Natural killer cell treated with Interleukin-12 subunit alpha and Interleukin-12 subunit beta and Interleukin-15 and Interleukin-18, amount 100 ng/mL, for 72 hours (primary cell): ENCODE results near the gene TBC1D10B. TPM values are rescaled to one million over a fixed set of nuclear protein-coding genes. Genes with fewer than 3 reads are reported as not detected.

Experiments used
- ATAC-seq, 2 donors: fragments of 150-1000 bp; cut with Tn5 transposase in 1 of 2; sonication (Bioruptor Pico), chemical (Tn5 transposase) in 1 of 2; 2 replicates each; pipeline ENCODE4 v1.10.0; 2021
- DNase-seq: peaks from one replicate; pipeline ENCODE4 v3.0.0; 2022; ENCODE audit warnings: low spot score
- H3K27ac Mint-ChIP-seq, 2 donors: 1 replicate in 1 of 2; 2 replicates in 1 of 2; pipeline ENCODE4 v1.8.0; 2022; ENCODE audit warnings: mixed read lengths in 2 of 2, mild to moderate bottlenecking in 1 of 2, moderate library complexity in 1 of 2
- H3K27me3 Mint-ChIP-seq, 2 donors: 1 replicate in 1 of 2; 2 replicates in 1 of 2; pipeline ENCODE4 v1.8.0; 2022; ENCODE audit warnings: mixed read lengths in 2 of 2
- H3K36me3 Mint-ChIP-seq: one replicate; pipeline ENCODE4 v1.8.0; 2022; ENCODE audit warnings: mixed read lengths
- H3K4me1 Mint-ChIP-seq, 2 donors: 1 replicate in 1 of 2; 2 replicates in 1 of 2; pipeline ENCODE4 v1.8.0; 2022; ENCODE audit warnings: low read depth in 2 of 2, mixed read lengths in 2 of 2, mild to moderate bottlenecking in 1 of 2
- H3K4me3 Mint-ChIP-seq: one replicate; pipeline ENCODE4 v1.8.0; 2022; ENCODE audit warnings: mixed read lengths
- H3K9me3 Mint-ChIP-seq: 2 replicates; pipeline ENCODE4 v1.8.0; 2022; ENCODE audit warnings: mixed read lengths
- total RNA-seq, 2 donors: library from RNA; stranded (reverse); gene quantifications; one replicate each; pipeline ENCODE4 v1.2.3, GENCODE V29; 2022

Gene TBC1D10B
- total RNA-seq, 2 donors from 2014 or later: 64.0 to 99.1 TPM

GRCh38 chr16:30358990-30359870 is 11.1 kb downstream of the TBC1D10B start:
- peaks cover 35 to 40% of the 10 kb centered on the region in 2 donors for H3K4me1 Mint-ChIP-seq
- no peak overlapping the region for H3K4me3 Mint-ChIP-seq
- no peak overlapping the region for H3K27ac Mint-ChIP-seq
- DNase-seq: no peak
- no peaks in the 10 kb centered on the region for H3K9me3 Mint-ChIP-seq
- H3K36me3 Mint-ChIP-seq: peaks cover 14% of the 10 kb centered on the region
- no peak for ATAC-seq
- H3K27me3 Mint-ChIP-seq: no peaks in the 10 kb centered on the region

DNA sequence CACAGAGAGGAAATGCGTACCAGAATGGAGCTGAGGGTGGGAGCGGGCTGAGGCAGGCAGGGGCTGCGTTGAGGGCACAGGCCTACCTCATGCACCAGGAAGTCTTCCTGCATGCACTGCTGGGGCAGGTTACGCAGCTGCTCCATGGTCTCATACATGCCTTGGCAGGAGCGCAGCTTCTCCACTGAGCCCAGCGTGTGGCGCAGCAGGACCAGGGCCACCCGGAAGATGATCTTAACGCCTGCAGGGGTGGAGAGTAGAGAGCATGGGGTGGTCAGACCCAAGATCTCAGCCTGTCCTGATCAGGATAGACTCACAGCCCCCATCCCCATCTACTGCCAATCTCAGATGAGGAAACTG is 11.7 kb downstream of the TBC1D10B start:
- peaks cover 41 to 46% of the 10 kb centered on the region in 2 donors for H3K4me1 Mint-ChIP-seq
- DNase-seq (no peak), ATAC-seq (no peak)
- no peak overlapping the region for H3K4me3 Mint-ChIP-seq
- peaks cover 14% of the 10 kb centered on the region for H3K36me3 Mint-ChIP-seq
- H3K9me3 Mint-ChIP-seq: no peaks in the 10 kb centered on the region
- H3K27me3 Mint-ChIP-seq: no peaks in the 10 kb centered on the region
- no peak overlapping the region for H3K27ac Mint-ChIP-seq

DNA sequence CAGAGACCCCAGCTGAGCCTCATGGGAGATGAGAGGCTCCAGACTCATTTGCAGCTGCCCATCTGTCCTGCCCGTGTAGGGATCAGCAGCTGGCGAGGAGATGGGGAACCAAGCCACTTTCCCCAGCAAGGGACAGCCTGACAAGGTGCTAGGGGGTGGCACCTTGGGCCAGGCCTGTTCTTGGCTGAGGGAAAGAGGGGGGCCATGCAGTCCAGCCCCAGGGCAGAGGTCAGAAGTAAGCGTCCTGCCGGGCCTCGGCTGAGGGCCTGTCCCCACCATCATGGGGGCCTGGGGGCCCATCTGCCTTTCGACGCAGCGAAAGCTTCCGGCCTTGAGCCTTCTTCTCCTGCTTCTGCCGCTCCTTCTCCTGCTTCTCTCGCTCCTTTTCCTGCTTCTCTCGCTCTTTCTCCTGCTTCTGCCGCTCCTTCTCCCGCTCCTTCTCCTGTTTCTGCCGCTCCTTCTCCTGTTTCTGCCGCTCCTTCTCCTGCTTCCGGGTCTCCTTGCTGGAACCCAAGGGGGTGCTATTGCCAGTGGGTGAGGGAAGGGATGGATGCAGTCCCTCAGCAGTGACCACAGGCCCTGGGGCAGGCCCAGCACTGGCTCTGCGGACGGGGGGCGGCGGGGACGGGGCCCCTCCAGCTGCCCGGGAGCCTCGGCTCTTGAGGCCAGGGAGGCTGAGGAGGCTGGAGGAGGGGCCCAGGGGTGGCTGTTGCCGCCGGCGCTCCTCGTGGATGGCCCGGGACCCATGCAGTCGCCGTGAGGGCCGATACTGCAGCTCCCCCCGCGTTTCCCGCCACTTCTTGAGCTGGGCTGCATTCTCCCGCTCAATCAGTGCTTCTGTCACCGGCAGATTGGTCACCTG is 12.3 kb downstream of the TBC1D10B start:
- H3K36me3 Mint-ChIP-seq: peaks cover 9% of the 10 kb centered on the region

GRCh38 chr16:30357085-30357714 is 13.1 kb downstream of the TBC1D10B start:
- Mint-ChIP-seq H3K27ac (peak overlapping the region; percentile 11 to 99), H3K4me1 (peaks cover 37 to 44% of the 10 kb centered on the region in 2 donors), H3K9me3 (no peaks in the 10 kb centered on the region), H3K4me3 (no peak overlapping the region), H3K27me3 (no peaks in the 10 kb centered on the region), H3K36me3 (peaks cover 1% of the 10 kb centered on the region)
- ATAC-seq (no peak), DNase-seq (peak; percentile 40)

More for the DNA sequence above, 12.3 kb downstream of the TBC1D10B start:
- DNase-seq (no peak), ATAC-seq (no peak)
- Mint-ChIP-seq H3K4me3 (no peak overlapping the region), H3K4me1 (peaks cover 36 to 45% of the 10 kb centered on the region in 2 donors), H3K9me3 (no peaks in the 10 kb centered on the region), H3K27ac (peak overlapping the region in 1 of 2 donors; percentile 99), H3K27me3 (no peaks in the 10 kb centered on the region)

DNA sequence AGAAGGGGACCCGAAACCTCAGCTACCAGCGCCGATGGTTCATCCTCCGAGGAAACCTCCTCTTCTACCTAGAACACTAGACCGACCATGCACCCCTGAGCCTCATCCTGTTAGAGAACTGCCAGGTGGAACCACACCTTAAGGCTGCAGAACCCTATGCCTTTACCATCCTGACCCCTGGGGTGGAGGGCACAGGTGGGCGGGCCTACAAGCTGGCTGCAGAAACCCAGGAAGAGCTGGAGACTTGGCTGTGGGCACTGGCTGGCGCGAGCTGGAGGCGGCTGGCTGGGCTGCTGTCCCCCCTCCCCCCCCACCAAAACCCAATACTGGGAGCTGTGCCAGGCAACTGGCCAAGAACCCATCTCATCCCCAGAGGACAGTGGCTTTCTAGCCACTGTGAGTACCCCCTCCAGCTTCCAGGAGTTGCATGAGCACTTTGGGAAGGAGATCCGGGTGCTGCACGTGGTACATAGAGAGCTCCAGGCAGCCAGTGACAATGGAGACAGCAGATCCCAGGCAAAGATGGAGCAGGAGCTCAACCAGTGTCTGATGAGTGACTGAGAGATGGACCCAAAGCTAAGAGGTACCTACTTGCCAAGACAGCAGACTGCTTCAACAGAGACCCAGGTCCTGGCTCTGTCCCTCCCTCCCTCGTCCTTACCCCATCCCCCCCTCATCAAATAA is 13.8 kb downstream of the TBC1D10B start:
- ATAC-seq: no peak
- H3K4me1 Mint-ChIP-seq: peaks cover 43 to 47% of the 10 kb centered on the region in 2 donors
- H3K9me3 Mint-ChIP-seq: no peaks in the 10 kb centered on the region
- no peaks in the 10 kb centered on the region for H3K27me3 Mint-ChIP-seq
- H3K36me3 Mint-ChIP-seq: no peaks in the 10 kb centered on the region
- H3K4me3 Mint-ChIP-seq: peak overlapping the region; percentile 95
- H3K27ac Mint-ChIP-seq: peak overlapping the region; percentile 92 to 99
- peak; percentile 56 for DNase-seq

DNA sequence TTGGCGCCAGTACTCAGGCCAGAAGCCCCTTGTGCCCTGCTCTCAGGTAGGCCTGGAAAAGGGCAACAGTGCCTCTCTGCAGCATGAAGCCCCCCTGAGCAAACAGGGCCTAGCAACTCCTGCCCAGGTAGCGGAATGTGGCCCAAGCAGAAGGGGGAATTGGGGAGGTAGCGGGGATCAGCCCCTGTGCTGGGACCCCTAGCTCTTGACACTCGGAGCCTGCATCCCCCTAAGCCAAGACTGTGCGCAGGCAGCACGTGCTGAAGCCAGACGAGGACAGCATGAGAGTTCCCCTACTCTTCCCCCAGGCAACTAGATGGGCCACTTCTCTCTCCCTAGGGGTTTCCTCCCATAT is 14.4 kb downstream of the TBC1D10B start:
- Mint-ChIP-seq H3K27me3 (no peaks in the 10 kb centered on the region), H3K9me3 (no peaks in the 10 kb centered on the region), H3K27ac (peak overlapping the region; percentile 92 to 99), H3K4me1 (peaks cover 49 to 51% of the 10 kb centered on the region in 2 donors), H3K4me3 (peak overlapping the region; percentile 95), H3K36me3 (no peaks in the 10 kb centered on the region)
- no peak for ATAC-seq
- no peak for DNase-seq

- H3K27ac Mint-ChIP-seq: peak within 1 kb of the TSS; percentile 92 to 99
- H3K27me3 Mint-ChIP-seq: no peaks in the 10 kb centered on the region
- H3K36me3 Mint-ChIP-seq: peaks cover 3% of the 10 kb centered on the region
- ATAC-seq: peak; percentile 85 to 91
- H3K4me3 Mint-ChIP-seq: peak within 1 kb of the TSS; percentile 95
- peaks cover 52% of the 10 kb centered on the region in 2 donors for H3K4me1 Mint-ChIP-seq
- peak; percentile 95 for DNase-seq
- H3K9me3 Mint-ChIP-seq: no peaks in the 10 kb centered on the region
These were observed 14.9 kb downstream of the TBC1D10B start, which contains the start of gene CD2BP2 for GRCh38 chr16:30355144-30355953. CD2BP2 (minus strand) TSS chr16:30355308; CDS start chr16:30354681, 627 bp downstream.

DNA sequence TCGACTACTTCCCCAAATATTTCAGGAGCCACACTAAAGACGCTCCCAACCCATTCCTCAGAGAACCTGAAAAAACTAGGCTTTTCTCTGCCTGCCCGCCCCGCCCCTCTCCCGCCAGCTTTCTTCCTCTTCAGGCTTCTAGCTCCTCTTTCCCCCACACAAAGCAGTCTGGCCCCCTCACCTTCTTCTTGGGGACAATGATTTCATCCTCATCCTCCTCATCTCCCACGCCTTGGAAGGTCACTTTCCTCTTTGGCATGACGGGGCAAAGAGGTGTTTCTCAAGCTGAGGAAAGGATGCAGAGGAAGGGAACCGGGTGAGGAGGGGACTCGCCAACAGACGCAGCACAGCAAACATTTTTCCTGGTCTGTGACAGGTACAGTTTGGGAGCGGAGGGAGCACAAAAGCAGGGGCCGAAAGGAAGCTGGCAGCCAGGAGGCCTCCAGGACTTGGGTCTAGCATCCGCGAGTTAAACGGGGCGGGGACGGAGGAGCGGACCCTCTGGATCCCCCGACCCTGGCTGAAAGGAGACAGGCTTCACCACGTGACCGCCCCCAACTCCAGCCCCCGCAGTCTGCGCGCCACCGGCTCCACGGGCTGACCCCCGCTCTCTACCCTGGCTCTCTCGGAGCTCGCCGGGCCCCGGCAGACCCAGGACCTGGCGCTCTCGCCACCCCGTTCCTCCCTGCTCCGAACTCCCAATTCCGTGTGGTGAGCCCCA is 15.7 kb downstream of the TBC1D10B start:
- H3K36me3 Mint-ChIP-seq: peaks cover 5% of the 10 kb centered on the region
- peaks cover 56 to 58% of the 10 kb centered on the region in 2 donors for H3K4me1 Mint-ChIP-seq
- ATAC-seq (peak; percentile 22 to 40), DNase-seq (no peak)
- H3K4me3 Mint-ChIP-seq: peak overlapping the region; percentile 95
- no peaks in the 10 kb centered on the region for H3K27me3 Mint-ChIP-seq
- H3K9me3 Mint-ChIP-seq: no peaks in the 10 kb centered on the region
- H3K27ac Mint-ChIP-seq: peak overlapping the region; percentile 92 to 99

GRCh38 chr16:30353438-30354129 is 16.7 kb downstream of the TBC1D10B start:
- Mint-ChIP-seq H3K27me3 (no peaks in the 10 kb centered on the region), H3K4me3 (peak overlapping the region; percentile 95), H3K9me3 (no peaks in the 10 kb centered on the region), H3K27ac (peak overlapping the region; percentile 92 to 99), H3K36me3 (peaks cover 5% of the 10 kb centered on the region), H3K4me1 (peaks cover 64 to 67% of the 10 kb centered on the region in 2 donors)
- DNase-seq (peak; percentile 59), ATAC-seq (no peak)

GRCh38 chr16:30352488-30353401 is 17.5 kb downstream of the TBC1D10B start:
- Mint-ChIP-seq H3K4me3 (peak overlapping the region; percentile 51), H3K9me3 (no peaks in the 10 kb centered on the region), H3K27me3 (no peaks in the 10 kb centered on the region), H3K27ac (peak overlapping the region; percentile 12 to 99), H3K4me1 (peaks cover 64 to 67% of the 10 kb centered on the region in 2 donors), H3K36me3 (peaks cover 5% of the 10 kb centered on the region)
- no peak for ATAC-seq
- peak; percentile 41 for DNase-seq
